ENCODE measurements around the gene TSPO. TPM values are rescaled to one million over a fixed set of nuclear protein-coding genes. Genes with fewer than 3 reads are reported as not detected.

The TSPO gene
- total RNA-seq, 1 donor from 2014 or later, result 294 TPM

GRCh38 chr22:43158778-43159483, 7.6 kb downstream of the TSPO start:
- intact Hi-C loops (cut with DNase I), result no loop called here
- TF ChIP-seq CTCF (IDR thresholded peaks at IDR 0.05), result no peak
- Histone ChIP-seq H3K4me1 (peaks cover 31% of the 10 kb centered on the region), H3K27ac (no peak overlapping the region), H3K36me3 (peaks cover 32% of the 10 kb centered on the region), H3K27me3 (ENCODE audit: low read depth) (no peaks in the 10 kb centered on the region), H3K9me3 (no peaks in the 10 kb centered on the region), H3K4me3 (no peak overlapping the region)
- no peak for DNase-seq
- no peak for ATAC-seq

- intact Hi-C loops (cut with DNase I), result no loop called here
- Histone ChIP-seq H3K27ac (no peak overlapping the region), H3K36me3 (peaks cover 32% of the 10 kb centered on the region), H3K9me3 (no peaks in the 10 kb centered on the region), H3K4me1 (peaks cover 34% of the 10 kb centered on the region), H3K4me3 (no peak overlapping the region), H3K27me3 (ENCODE audit: low read depth) (no peaks in the 10 kb centered on the region)
- DNase-seq, result no peak
- peak; percentile 15 to 40 for ATAC-seq
- peak; percentile 39 for TF ChIP-seq CTCF (IDR thresholded peaks at IDR 0.05)
These were observed 8.3 kb downstream of the TSPO start for GRCh38 chr22:43159484-43160178.

GRCh38 chr22:43160497-43161126, 9.3 kb downstream of the TSPO start:
- H3K4me3 ChIP-seq, result no peak overlapping the region
- H3K9me3 ChIP-seq, result no peaks in the 10 kb centered on the region
- intact Hi-C loops (cut with DNase I), result no loop called here
- no peak for ATAC-seq
- H3K27me3 ChIP-seq (ENCODE audit: low read depth), result no peaks in the 10 kb centered on the region
- DNase-seq, result no peak
- peaks cover 32% of the 10 kb centered on the region for H3K36me3 ChIP-seq
- TF ChIP-seq CTCF (IDR thresholded peaks at IDR 0.05), result no peak
- no peak overlapping the region for H3K27ac ChIP-seq
- H3K4me1 ChIP-seq, result peaks cover 30% of the 10 kb centered on the region

GRCh38 chr22:43162412-43163150, 11.2 kb downstream of the TSPO start:
- intact Hi-C loops (cut with DNase I), result no loop called here
- no peak for DNase-seq
- no peak overlapping the region for H3K27ac ChIP-seq
- no peak for ATAC-seq
- H3K9me3 ChIP-seq, result no peaks in the 10 kb centered on the region
- H3K27me3 ChIP-seq (ENCODE audit: low read depth), result no peaks in the 10 kb centered on the region
- peaks cover 38% of the 10 kb centered on the region for H3K36me3 ChIP-seq
- TF ChIP-seq CTCF (IDR thresholded peaks at IDR 0.05), result no peak
- H3K4me1 ChIP-seq, result peaks cover 26% of the 10 kb centered on the region
- no peak overlapping the region for H3K4me3 ChIP-seq

- Histone ChIP-seq H3K27me3 (ENCODE audit: low read depth) (no peaks in the 10 kb centered on the region), H3K27ac (no peak overlapping the region), H3K36me3 (peaks cover 45% of the 10 kb centered on the region), H3K4me3 (no peak overlapping the region), H3K4me1 (peaks cover 26% of the 10 kb centered on the region), H3K9me3 (no peaks in the 10 kb centered on the region)
- intact Hi-C loops (cut with DNase I), result no loop called here
- DNase-seq (no peak), ATAC-seq (no peak)
- TF ChIP-seq CTCF (IDR thresholded peaks at IDR 0.05), result no peak
These were observed 12.0 kb downstream of the TSPO start for GRCh38 chr22:43163241-43163795.
